Measurements from ENCODE around the gene WFIKKN2. TPM values are rescaled to one million over a fixed set of nuclear protein-coding genes. Genes with fewer than 3 reads are reported as not detected.

Gene WFIKKN2
- total RNA-seq, 1 donor from 2014 or later = not detected

GRCh38 chr17:50807009-50807408 is 28.4 kb upstream of the WFIKKN2 start:
- DNase-seq (ENCODE audit: low read depth) = no peak
- Histone ChIP-seq H3K27me3 (ENCODE audit: control insufficient read depth, insufficient read depth, low read length) (no peaks in the 10 kb centered on the region), H3K36me3 (ENCODE audit: control insufficient read depth, insufficient read depth, low read length) (no peaks in the 10 kb centered on the region), H3K4me3 (ENCODE audit: low read depth, low read length) (no peak overlapping the region)
- no peak for TF ChIP-seq CTCF (IDR thresholded peaks at IDR 0.05; ENCODE audit: insufficient read depth, low read length, poor library complexity, severe bottlenecking)

- H3K4me3 ChIP-seq (ENCODE audit: low read depth, low read length) = no peak overlapping the region
- no peak for TF ChIP-seq CTCF (IDR thresholded peaks at IDR 0.05; ENCODE audit: insufficient read depth, low read length, poor library complexity, severe bottlenecking)
- H3K36me3 ChIP-seq (ENCODE audit: control insufficient read depth, insufficient read depth, low read length) = no peaks in the 10 kb centered on the region
- DNase-seq (ENCODE audit: low read depth) = no peak
- peaks cover 2% of the 10 kb centered on the region for H3K27me3 ChIP-seq (ENCODE audit: control insufficient read depth, insufficient read depth, low read length)
Measured at GRCh38 chr17:50807675-50808074, 27.7 kb upstream of the WFIKKN2 start.

- H3K36me3 ChIP-seq (ENCODE audit: control insufficient read depth, insufficient read depth, low read length) = no peaks in the 10 kb centered on the region
- H3K4me3 ChIP-seq (ENCODE audit: low read depth, low read length) = no peak overlapping the region
- peaks cover 2% of the 10 kb centered on the region for H3K27me3 ChIP-seq (ENCODE audit: control insufficient read depth, insufficient read depth, low read length)
- no peak for TF ChIP-seq CTCF (IDR thresholded peaks at IDR 0.05; ENCODE audit: insufficient read depth, low read length, poor library complexity, severe bottlenecking)
- DNase-seq (ENCODE audit: low read depth) = no peak
Measured at GRCh38 chr17:50808413-50808812, 27.0 kb upstream of the WFIKKN2 start.

- peaks cover 2% of the 10 kb centered on the region for H3K27me3 ChIP-seq (ENCODE audit: control insufficient read depth, insufficient read depth, low read length)
- TF ChIP-seq CTCF (IDR thresholded peaks at IDR 0.05; ENCODE audit: insufficient read depth, low read length, poor library complexity, severe bottlenecking) = no peak
- no peak for DNase-seq (ENCODE audit: low read depth)
- no peak overlapping the region for H3K4me3 ChIP-seq (ENCODE audit: low read depth, low read length)
- H3K36me3 ChIP-seq (ENCODE audit: control insufficient read depth, insufficient read depth, low read length) = no peaks in the 10 kb centered on the region
Measured at GRCh38 chr17:50808888-50809287, 26.5 kb upstream of the WFIKKN2 start.

GRCh38 chr17:50813583-50813982 is 21.8 kb upstream of the WFIKKN2 start:
- no peak for TF ChIP-seq CTCF (IDR thresholded peaks at IDR 0.05; ENCODE audit: insufficient read depth, low read length, poor library complexity, severe bottlenecking)
- peaks cover 2% of the 10 kb centered on the region for H3K27me3 ChIP-seq (ENCODE audit: control insufficient read depth, insufficient read depth, low read length)
- no peaks in the 10 kb centered on the region for H3K36me3 ChIP-seq (ENCODE audit: control insufficient read depth, insufficient read depth, low read length)
- DNase-seq (ENCODE audit: low read depth) = no peak
- H3K4me3 ChIP-seq (ENCODE audit: low read depth, low read length) = no peak overlapping the region

- TF ChIP-seq CTCF (IDR thresholded peaks at IDR 0.05; ENCODE audit: insufficient read depth, low read length, poor library complexity, severe bottlenecking) = no peak
- Histone ChIP-seq H3K36me3 (ENCODE audit: control insufficient read depth, insufficient read depth, low read length) (no peaks in the 10 kb centered on the region), H3K27me3 (ENCODE audit: control insufficient read depth, insufficient read depth, low read length) (peaks cover 2% of the 10 kb centered on the region), H3K4me3 (ENCODE audit: low read depth, low read length) (no peak overlapping the region)
- no peak for DNase-seq (ENCODE audit: low read depth)
Measured at GRCh38 chr17:50815400-50815799, 20.0 kb upstream of the WFIKKN2 start.

Data from kidney epithelial cell (primary cell).